Measurements from ENCODE around the gene PDCD1LG2. TPM values are rescaled to one million over a fixed set of nuclear protein-coding genes. Genes with fewer than 3 reads are reported as not detected.

PDCD1LG2 gene
- total RNA-seq, 1 donor from 2014 or later: 3.2 TPM

GRCh38 chr9:5587024-5587423 is 76.7 kb downstream of the PDCD1LG2 start:
- H3K36me3 ChIP-seq (ENCODE audit: control insufficient read depth, insufficient read depth, low read length): no peaks in the 10 kb centered on the region
- H3K27me3 ChIP-seq (ENCODE audit: control insufficient read depth, insufficient read depth, low read length): no peaks in the 10 kb centered on the region
- no peak for TF ChIP-seq CTCF (IDR thresholded peaks at IDR 0.05; ENCODE audit: insufficient read depth, low read length, poor library complexity, severe bottlenecking)
- no peak for DNase-seq (ENCODE audit: low read depth)
- no peak overlapping the region for H3K4me3 ChIP-seq (ENCODE audit: low read depth, low read length)

GRCh38 chr9:5592231-5592630 is 81.9 kb downstream of the PDCD1LG2 start:
- TF ChIP-seq CTCF (IDR thresholded peaks at IDR 0.05; ENCODE audit: insufficient read depth, low read length, poor library complexity, severe bottlenecking): no peak
- H3K4me3 ChIP-seq (ENCODE audit: low read depth, low read length): no peak overlapping the region
- H3K27me3 ChIP-seq (ENCODE audit: control insufficient read depth, insufficient read depth, low read length): no peaks in the 10 kb centered on the region
- no peak for DNase-seq (ENCODE audit: low read depth)
- no peaks in the 10 kb centered on the region for H3K36me3 ChIP-seq (ENCODE audit: control insufficient read depth, insufficient read depth, low read length)

GRCh38 chr9:5592904-5593303 is 82.6 kb downstream of the PDCD1LG2 start:
- Histone ChIP-seq H3K27me3 (ENCODE audit: control insufficient read depth, insufficient read depth, low read length) (no peaks in the 10 kb centered on the region), H3K36me3 (ENCODE audit: control insufficient read depth, insufficient read depth, low read length) (no peaks in the 10 kb centered on the region), H3K4me3 (ENCODE audit: low read depth, low read length) (no peak overlapping the region)
- DNase-seq (ENCODE audit: low read depth): no peak
- TF ChIP-seq CTCF (IDR thresholded peaks at IDR 0.05; ENCODE audit: insufficient read depth, low read length, poor library complexity, severe bottlenecking): no peak

GRCh38 chr9:5593904-5594303 is 83.6 kb downstream of the PDCD1LG2 start:
- Histone ChIP-seq H3K36me3 (ENCODE audit: control insufficient read depth, insufficient read depth, low read length) (no peaks in the 10 kb centered on the region), H3K27me3 (ENCODE audit: control insufficient read depth, insufficient read depth, low read length) (no peaks in the 10 kb centered on the region), H3K4me3 (ENCODE audit: low read depth, low read length) (no peak overlapping the region)
- DNase-seq (ENCODE audit: low read depth): no peak
- TF ChIP-seq CTCF (IDR thresholded peaks at IDR 0.05; ENCODE audit: insufficient read depth, low read length, poor library complexity, severe bottlenecking): no peak

- Histone ChIP-seq H3K4me3 (ENCODE audit: low read depth, low read length) (no peak overlapping the region), H3K36me3 (ENCODE audit: control insufficient read depth, insufficient read depth, low read length) (no peaks in the 10 kb centered on the region), H3K27me3 (ENCODE audit: control insufficient read depth, insufficient read depth, low read length) (no peaks in the 10 kb centered on the region)
- no peak for TF ChIP-seq CTCF (IDR thresholded peaks at IDR 0.05; ENCODE audit: insufficient read depth, low read length, poor library complexity, severe bottlenecking)
- no peak for DNase-seq (ENCODE audit: low read depth)
Measured at GRCh38 chr9:5596173-5596572, 85.8 kb downstream of the PDCD1LG2 start.

Data from kidney epithelial cell (primary cell).